Caco-2 (cell line): ENCODE measurements around the gene SHQ1. TPM values are rescaled to one million over a fixed set of nuclear protein-coding genes. Genes with fewer than 3 reads are reported as not detected.

Experiments
- BruUV-seq: library from RNA; stranded (reverse); fragments of 400-500 nt; replicated peaks from 2 replicates; lab custom pipeline; 2021; lab: Mats Ljungman, UMichigan
- CTCF ChIA-PET: fragments of 300-600 bp; sonication (Branson Sonifier 250); formaldehyde crosslinking; loops from one replicate; lab custom pipeline; 2022; ENCODE audit warnings: antibody characterized with exemption; lab: Charles Lee
- POLR2A ChIA-PET: fragments of 300-600 bp; sonication (Branson Sonifier 250); formaldehyde crosslinking; loops from one replicate; lab custom pipeline; 2022; ENCODE audit warnings: antibody characterized with exemption; lab: Charles Lee
- DNase-seq, 2 experiments: peaks; one replicate each; pipeline versions ENCODE4 v3.0.0 to v3.0.0-alpha.2; 2020 to 2022
- H3K27me3 ChIP-seq: replicated peaks from 2 replicates; pipeline ENCODE4 v1.6.0; 2011; ENCODE audit warnings: low read length; ENCODE audit not compliant: control insufficient read depth, insufficient read depth
- H3K36me3 ChIP-seq: 2 replicates; pipeline ENCODE4 v1.5.1; 2011; ENCODE audit warnings: low read length; ENCODE audit not compliant: control insufficient read depth, insufficient read depth
- H3K4me1 ChIP-seq: fragments of 250-450 bp; sonication (Bioruptor Pico); 2 replicates; pipeline ENCODE4 v1.5.1; 2020; ENCODE audit warnings: mild to moderate bottlenecking
- H3K4me3 ChIP-seq: 2 replicates; pipeline ENCODE4 v1.5.1; 2011; ENCODE audit warnings: low read depth, mild to moderate bottlenecking, control low read depth, low read length
- H3K9me3 ChIP-seq: fragments of 250-450 bp; sonication (Bioruptor Pico); 2 replicates; pipeline ENCODE4 v1.5.1; 2020; ENCODE audit warnings: mild to moderate bottlenecking, moderate library complexity
- H3K27ac Mint-ChIP-seq: one replicate; pipeline ENCODE4 v1.8.0; 2022; ENCODE audit warnings: mixed read lengths; ENCODE audit not compliant: unreplicated experiment
- H3K27me3 Mint-ChIP-seq: one replicate; pipeline ENCODE4 v1.8.0; 2022; ENCODE audit warnings: mixed read lengths; ENCODE audit not compliant: insufficient read depth, unreplicated experiment
- H3K36me3 Mint-ChIP-seq: one replicate; pipeline ENCODE4 v1.8.0; 2022; ENCODE audit warnings: mild to moderate bottlenecking, mixed read lengths; ENCODE audit not compliant: insufficient read depth, unreplicated experiment
- H3K4me1 Mint-ChIP-seq: one replicate; pipeline ENCODE4 v1.8.0; 2022; ENCODE audit warnings: low read depth, mixed read lengths; ENCODE audit not compliant: unreplicated experiment
- H3K4me3 Mint-ChIP-seq: one replicate; pipeline ENCODE4 v1.8.0; 2022; ENCODE audit warnings: mild to moderate bottlenecking, moderate library complexity, mixed read lengths; ENCODE audit not compliant: unreplicated experiment
- H3K9me3 Mint-ChIP-seq: one replicate; pipeline ENCODE4 v1.8.0; 2022; ENCODE audit warnings: mixed read lengths; ENCODE audit not compliant: unreplicated experiment
- CTCF ChIP-seq, 2 experiments: fragments of 200-600 bp in 1 of 2; IDR thresholded peaks; 1 replicate in 1 of 2; 2 replicates in 1 of 2; pipeline versions ENCODE4 v1.5.1 to v1.8.0; 2011 to 2022; ENCODE audit warnings: antibody characterized with exemption in 1 of 2, control low read depth in 1 of 2, inconsistent platforms in 1 of 2, low read depth in 1 of 2, low read length in 1 of 2, mild to moderate bottlenecking in 1 of 2, moderate library complexity in 1 of 2; ENCODE audit not compliant: insufficient read depth in 1 of 2, severe bottlenecking in 1 of 2, unreplicated experiment in 1 of 2
- intact Hi-C: fragments of 100-400 bp; cut with micrococcal nuclease; formaldehyde crosslinking; loops from one replicate; pipeline ENCODE4 v1.10.0; 2022; ENCODE audit not compliant: unreplicated experiment
- total RNA-seq: library from RNA; stranded (reverse); gene quantifications from 2 replicates; pipeline ENCODE4 v1.2.3, GENCODE V29; 2022

The SHQ1 gene
- total RNA-seq, 1 experiment from 2014 or later, result 18.8 TPM

DNA sequence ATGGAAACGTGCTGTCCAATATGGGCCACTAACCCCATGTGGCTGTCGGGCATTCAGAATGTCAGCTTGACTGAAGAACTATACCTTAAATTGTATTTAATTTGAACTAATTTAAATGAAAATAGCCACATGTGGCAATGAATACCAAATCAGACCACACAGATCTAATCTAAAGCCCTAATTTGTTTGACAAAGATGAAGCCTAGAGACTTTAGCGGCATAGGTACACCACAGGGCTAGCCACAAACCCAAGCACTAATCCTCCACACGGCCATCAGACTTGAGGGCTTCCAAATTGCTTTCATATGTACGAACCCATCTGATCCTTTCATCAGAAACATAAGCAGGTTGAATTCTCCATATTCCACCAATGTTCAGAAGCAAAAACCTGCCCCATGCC, 81.4 kb downstream of the SHQ1 start:
- DNase-seq, result no peak
- no peaks in the 10 kb centered on the region for H3K9me3 Mint-ChIP-seq
- CTCF ChIA-PET, result no interaction called here
- Histone ChIP-seq H3K9me3 (no peaks in the 10 kb centered on the region), H3K4me1 (no peaks in the 10 kb centered on the region), H3K4me3 (no peak overlapping the region), H3K36me3 (no peaks in the 10 kb centered on the region), H3K27me3 (no peaks in the 10 kb centered on the region)
- TF ChIP-seq CTCF (IDR thresholded peaks at IDR 0.05; ENCODE audit: insufficient read depth in 1 of 2, low read depth in 1 of 2, low read length in 1 of 2, severe bottlenecking in 1 of 2, unreplicated experiment in 1 of 2), result no peak
- intact Hi-C loops, result no loop called here
- no peaks in the 10 kb centered on the region for H3K27me3 Mint-ChIP-seq
- H3K4me3 Mint-ChIP-seq, result no peak overlapping the region
- POLR2A ChIA-PET, result no interaction called here
- H3K36me3 Mint-ChIP-seq, result no peaks in the 10 kb centered on the region
- H3K4me1 Mint-ChIP-seq, result no peaks in the 10 kb centered on the region
- no TSS peak for BruUV-seq
- no peak overlapping the region for H3K27ac Mint-ChIP-seq

DNA sequence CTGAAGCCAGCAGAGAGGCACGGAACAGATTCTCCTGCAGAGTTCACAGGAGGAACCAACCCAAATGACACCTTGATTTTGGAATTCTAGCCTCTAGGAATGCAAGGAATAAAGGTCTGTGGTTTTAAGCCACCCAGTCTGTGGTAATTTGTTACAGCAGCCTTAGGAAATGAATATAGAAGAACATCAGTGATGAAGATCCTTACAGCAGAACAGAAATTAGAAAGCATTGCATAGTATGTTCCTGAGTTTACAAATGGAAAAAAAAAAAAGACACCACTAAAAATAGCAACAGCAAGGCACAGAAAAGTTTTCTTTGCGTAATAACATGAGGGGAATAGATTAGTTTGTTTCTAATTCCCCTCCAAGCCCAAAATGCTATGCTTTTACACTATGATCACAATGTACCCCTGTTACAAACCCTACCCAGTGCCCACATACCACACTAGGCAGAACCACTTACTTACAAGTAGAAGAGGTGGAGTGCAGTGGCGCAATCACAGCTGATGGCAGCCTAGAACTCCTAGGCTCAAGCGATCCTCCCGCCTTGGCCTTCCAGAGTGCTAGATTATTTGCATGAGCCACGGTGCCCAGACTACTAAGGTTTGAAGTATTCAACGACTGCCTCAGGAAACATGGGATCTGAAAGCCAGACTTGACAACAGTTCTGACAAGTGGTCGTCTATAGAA, 84.3 kb downstream of the SHQ1 start:
- no peaks in the 10 kb centered on the region for H3K27me3 ChIP-seq
- Mint-ChIP-seq H3K4me3 (no peak overlapping the region), H3K27ac (no peak overlapping the region), H3K9me3 (no peaks in the 10 kb centered on the region), H3K4me1 (no peaks in the 10 kb centered on the region), H3K36me3 (no peaks in the 10 kb centered on the region), H3K27me3 (no peaks in the 10 kb centered on the region)
- no peak for DNase-seq
- H3K4me1 ChIP-seq, result no peaks in the 10 kb centered on the region
- POLR2A ChIA-PET, result no interaction called here
- TF ChIP-seq CTCF (IDR thresholded peaks at IDR 0.05; ENCODE audit: insufficient read depth in 1 of 2, low read depth in 1 of 2, low read length in 1 of 2, severe bottlenecking in 1 of 2, unreplicated experiment in 1 of 2), result no peak
- H3K9me3 ChIP-seq, result no peaks in the 10 kb centered on the region
- H3K4me3 ChIP-seq, result no peak overlapping the region
- intact Hi-C loops, result no loop called here
- no peaks in the 10 kb centered on the region for H3K36me3 ChIP-seq
- no TSS peak for BruUV-seq
- CTCF ChIA-PET, result no interaction called here

DNA sequence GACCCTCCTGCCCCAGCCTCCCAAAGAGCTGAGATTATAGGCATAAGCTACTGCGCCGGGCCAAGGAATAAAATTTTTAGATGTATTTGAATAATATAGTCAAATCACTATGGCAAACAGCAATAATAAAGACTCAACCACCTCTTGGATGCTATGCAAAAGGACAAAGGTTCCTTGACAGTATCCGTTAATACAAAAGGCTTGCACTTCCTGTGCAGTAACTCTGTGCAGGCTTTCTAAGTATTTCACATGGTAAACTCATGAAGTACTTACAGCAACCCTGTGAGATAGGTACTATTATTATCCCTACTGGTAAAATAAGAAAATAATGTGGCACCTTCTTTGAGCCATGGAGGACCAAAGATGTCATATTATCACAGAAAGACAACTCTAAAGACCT, 86.8 kb downstream of the SHQ1 start:
- Mint-ChIP-seq H3K27ac (no peak overlapping the region), H3K4me3 (no peak overlapping the region), H3K4me1 (no peaks in the 10 kb centered on the region), H3K27me3 (no peaks in the 10 kb centered on the region), H3K9me3 (no peaks in the 10 kb centered on the region), H3K36me3 (no peaks in the 10 kb centered on the region)
- DNase-seq, result no peak
- Histone ChIP-seq H3K4me1 (no peaks in the 10 kb centered on the region), H3K36me3 (no peaks in the 10 kb centered on the region), H3K9me3 (no peaks in the 10 kb centered on the region), H3K4me3 (no peak overlapping the region), H3K27me3 (no peaks in the 10 kb centered on the region)
- TF ChIP-seq CTCF (IDR thresholded peaks at IDR 0.05; ENCODE audit: insufficient read depth in 1 of 2, low read depth in 1 of 2, low read length in 1 of 2, severe bottlenecking in 1 of 2, unreplicated experiment in 1 of 2), result no peak
- intact Hi-C loops, result no loop called here
- no TSS peak for BruUV-seq
- CTCF ChIA-PET, result no interaction called here
- POLR2A ChIA-PET, result no interaction called here
